Suprapubic skin (tissue), 4 donors: ENCODE results near the gene PITX1. TPM values are rescaled to one million over a fixed set of nuclear protein-coding genes. Genes with fewer than 3 reads are reported as not detected.
"Not testable (repeated sequence)": the region's sequence is repeated elsewhere in the genome, so short reads cannot be mapped to it uniquely, and the experiment has no call there.

Experiments used
- DNase-seq, 2 donors: peaks; one replicate each; pipeline ENCODE4 v3.0.0-alpha.2; 2019; ENCODE audit warnings: low spot score in 2 of 2
- H3K27ac ChIP-seq: fragments of 200-600 bp; sonication (generic); one replicate; pipeline ENCODE4 v1.5.1; 2019
- H3K27me3 ChIP-seq: fragments of 200-600 bp; sonication (generic); one replicate; pipeline ENCODE4 v1.5.1; 2019
- H3K36me3 ChIP-seq: fragments of 200-600 bp; sonication (generic); one replicate; pipeline ENCODE4 v1.5.1; 2019
- H3K4me1 ChIP-seq: fragments of 200-600 bp; sonication (generic); one replicate; pipeline ENCODE4 v1.5.1; 2019
- H3K4me3 ChIP-seq: fragments of 200-600 bp; sonication (generic); one replicate; pipeline ENCODE4 v1.5.1; 2019; ENCODE audit warnings: mild to moderate bottlenecking
- H3K9me3 ChIP-seq: fragments of 200-600 bp; sonication (generic); one replicate; pipeline ENCODE4 v1.5.1; 2019
- EP300 ChIP-seq: sonication (generic); formaldehyde crosslinking; IDR thresholded peaks from one replicate; pipeline ENCODE4 v1.6.1; 2017; ENCODE audit warnings: antibody characterized with exemption
- POLR2A ChIP-seq, 2 donors: fragments of 450-650 bp; IDR thresholded peaks; one replicate each; pipeline ENCODE4 v1.6.1; 2017; ENCODE audit warnings: antibody characterized with exemption in 2 of 2, mild to moderate bottlenecking in 2 of 2, moderate library complexity in 2 of 2
- POLR2AphosphoS5 ChIP-seq, 3 donors: sonication (generic); formaldehyde crosslinking; IDR thresholded peaks; one replicate each; pipeline ENCODE4 v1.6.1; 2017; ENCODE audit warnings: antibody characterized with exemption in 3 of 3
- WGBS: methylation state at CpG from one replicate; pipeline ENCODE4 v1.1.5; 2018; 5-methylcytosine and 5-hydroxymethylcytosine counted together
- total RNA-seq, 4 donors: library from RNA; depleted of rRNA; stranded (reverse); fragments of >200 nt; gene quantifications; one replicate each; pipeline ENCODE4 v1.1.0, GENCODE V29; 2016
- TF ChIP-seq, protein P1 (sequence below), 2 donors: fragments of 200-600 bp in 1 of 2; fragments of 450-650 bp in 1 of 2; sonication (generic) in 1 of 2; IDR thresholded peaks; one replicate each; pipeline ENCODE4 v1.5.1; 2016 to 2019; ENCODE audit warnings: antibody characterized with exemption in 2 of 2, mild to moderate bottlenecking in 1 of 2, moderate library complexity in 1 of 2

PITX1 gene
- total RNA-seq: 1 to 10 TPM in 3 of 4 donors, under 1 TPM in 1; 0.64 to 2.4 (median 1.4) TPM

DNA sequence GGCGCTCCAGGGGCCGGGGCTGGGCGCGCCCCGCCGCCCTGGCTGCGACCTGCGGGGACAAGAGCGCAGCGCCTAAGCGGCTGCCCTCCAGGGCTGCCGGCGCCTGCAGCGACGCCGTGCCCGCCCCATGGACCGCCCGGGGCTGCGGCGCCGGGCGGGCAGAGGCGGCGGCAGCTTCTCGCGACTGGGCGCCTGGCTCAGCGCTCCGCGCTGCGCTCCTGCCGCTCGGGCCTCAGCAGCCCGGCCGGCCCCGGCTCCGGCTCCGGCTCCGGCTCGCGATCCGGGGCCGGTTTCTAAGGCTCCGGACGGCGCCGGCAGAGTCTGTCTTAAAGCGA lies at the start of gene PITX1:
Gene PITX1, minus strand, starts transcription at position 328 of the 335 bp plus-strand sequence. CDS start 347 bp downstream, outside the sequence.
- Histone ChIP-seq H3K27ac (no peak within 1 kb of the TSS), H3K27me3 (peaks cover 100% of the 10 kb centered on the region), H3K36me3 (no peaks in the 10 kb centered on the region)

DNA sequence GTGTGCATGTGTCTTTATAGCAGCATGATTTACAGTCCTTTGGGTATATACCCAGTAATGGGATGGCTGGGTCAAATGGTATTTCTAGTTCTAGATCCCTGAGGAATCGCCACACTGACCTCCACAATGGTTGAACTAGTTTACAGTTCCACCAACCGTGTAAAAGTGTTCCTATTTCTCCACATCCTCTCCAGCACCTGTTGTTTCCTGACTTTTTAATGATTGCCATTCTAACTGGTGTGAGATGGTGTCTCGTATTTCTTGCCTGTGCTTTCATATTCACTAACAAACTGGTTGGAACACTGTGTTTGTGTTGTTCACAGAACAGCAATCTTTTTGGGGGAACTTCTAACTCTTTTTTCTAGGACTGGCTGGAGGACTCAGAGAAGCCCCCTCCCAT lies 49.3 kb upstream of the PITX1 start:
- H3K27ac ChIP-seq, H3K9me3 ChIP-seq, H3K4me3 ChIP-seq, H3K4me1 ChIP-seq, H3K36me3 ChIP-seq, DNase-seq: not testable (repeated sequence)
- WGBS: 86% methylated on average over 3 of the region's 3 CpGs
- H3K27me3 ChIP-seq: peaks cover 19% of the 10 kb centered on the region

More for the DNA sequence above, at the start of gene PITX1:
- TF ChIP-seq POLR2A (IDR thresholded peaks at IDR 0.05) (no peak), POLR2AphosphoS5 (IDR thresholded peaks at IDR 0.05) (no peak), EP300 (no peak)
- TF ChIP-seq, protein P1, sequence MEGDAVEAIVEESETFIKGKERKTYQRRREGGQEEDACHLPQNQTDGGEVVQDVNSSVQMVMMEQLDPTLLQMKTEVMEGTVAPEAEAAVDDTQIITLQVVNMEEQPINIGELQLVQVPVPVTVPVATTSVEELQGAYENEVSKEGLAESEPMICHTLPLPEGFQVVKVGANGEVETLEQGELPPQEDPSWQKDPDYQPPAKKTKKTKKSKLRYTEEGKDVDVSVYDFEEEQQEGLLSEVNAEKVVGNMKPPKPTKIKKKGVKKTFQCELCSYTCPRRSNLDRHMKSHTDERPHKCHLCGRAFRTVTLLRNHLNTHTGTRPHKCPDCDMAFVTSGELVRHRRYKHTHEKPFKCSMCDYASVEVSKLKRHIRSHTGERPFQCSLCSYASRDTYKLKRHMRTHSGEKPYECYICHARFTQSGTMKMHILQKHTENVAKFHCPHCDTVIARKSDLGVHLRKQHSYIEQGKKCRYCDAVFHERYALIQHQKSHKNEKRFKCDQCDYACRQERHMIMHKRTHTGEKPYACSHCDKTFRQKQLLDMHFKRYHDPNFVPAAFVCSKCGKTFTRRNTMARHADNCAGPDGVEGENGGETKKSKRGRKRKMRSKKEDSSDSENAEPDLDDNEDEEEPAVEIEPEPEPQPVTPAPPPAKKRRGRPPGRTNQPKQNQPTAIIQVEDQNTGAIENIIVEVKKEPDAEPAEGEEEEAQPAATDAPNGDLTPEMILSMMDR (IDR thresholded peaks at IDR 0.05): no peak
- DNase-seq: no peak
- H3K4me1 ChIP-seq: peaks cover 39% of the 10 kb centered on the region
- no CpG with 5 or more reads among the region's 49 CpGs for WGBS
- no peaks in the 10 kb centered on the region for H3K9me3 ChIP-seq
- H3K4me3 ChIP-seq: peak within 1 kb of the TSS; percentile 63

DNA sequence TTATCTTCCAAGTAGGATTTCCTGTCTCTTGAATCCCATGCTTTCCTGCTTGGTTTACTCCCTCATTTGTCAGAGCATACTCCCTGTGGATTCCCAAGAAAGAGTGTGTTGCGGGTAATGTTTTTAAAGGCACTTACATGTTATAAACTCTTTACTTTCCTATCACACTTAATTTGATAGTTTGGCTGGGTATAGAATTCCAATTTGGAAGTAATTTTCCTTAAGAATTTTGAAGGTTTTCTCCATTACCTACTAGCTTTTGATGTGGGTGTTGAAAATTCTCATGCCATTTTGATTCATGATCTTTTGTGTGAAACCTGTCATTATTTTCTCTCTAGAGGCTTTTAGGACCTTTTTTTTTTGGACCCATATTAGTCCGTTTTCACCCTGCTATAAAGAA lies 47.2 kb upstream of the PITX1 start:
- Histone ChIP-seq H3K4me1 (no peaks in the 10 kb centered on the region), H3K4me3 (no peak overlapping the region), H3K27me3 (peaks cover 5% of the 10 kb centered on the region), H3K27ac (no peak overlapping the region), H3K36me3 (no peaks in the 10 kb centered on the region), H3K9me3 (no peaks in the 10 kb centered on the region)
- no peak for DNase-seq
- 82% methylated on average over 2 of the region's 2 CpGs for WGBS
- TF ChIP-seq, protein P1 (IDR thresholded peaks at IDR 0.05): no peak
- TF ChIP-seq EP300: no peak
- TF ChIP-seq POLR2AphosphoS5 (IDR thresholded peaks at IDR 0.05): no peak
- no peak for TF ChIP-seq POLR2A (IDR thresholded peaks at IDR 0.05)

DNA sequence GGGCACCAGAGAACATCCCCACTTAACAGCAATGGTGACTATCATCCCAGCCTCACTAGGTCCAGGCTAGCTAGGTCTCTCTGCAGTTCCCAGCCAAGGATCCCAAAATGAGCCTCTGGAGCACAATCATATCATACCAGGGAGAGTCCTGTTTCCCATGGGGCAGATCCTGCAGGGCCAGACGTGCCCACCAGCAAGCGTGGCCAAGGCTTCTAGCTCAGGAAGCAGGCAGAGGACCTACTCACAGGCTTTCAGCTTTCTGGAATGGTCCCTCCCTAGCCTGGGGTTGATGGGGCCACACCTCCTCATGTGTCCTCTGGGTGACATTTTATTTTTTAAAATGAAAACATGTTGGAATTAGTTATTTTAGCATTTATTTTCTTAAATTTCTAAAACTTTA lies 45.7 kb upstream of the PITX1 start:
- no peaks in the 10 kb centered on the region for H3K4me1 ChIP-seq
- H3K36me3 ChIP-seq: no peaks in the 10 kb centered on the region
- H3K27ac ChIP-seq: no peak overlapping the region
- no peak overlapping the region for H3K4me3 ChIP-seq
- no CpG with 5 or more reads among the region's 2 CpGs for WGBS
- H3K9me3 ChIP-seq: no peaks in the 10 kb centered on the region
- TF ChIP-seq POLR2A (IDR thresholded peaks at IDR 0.05): no peak
- TF ChIP-seq EP300: no peak
- no peaks in the 10 kb centered on the region for H3K27me3 ChIP-seq
- peak; percentile 15 to 32 for DNase-seq

DNA sequence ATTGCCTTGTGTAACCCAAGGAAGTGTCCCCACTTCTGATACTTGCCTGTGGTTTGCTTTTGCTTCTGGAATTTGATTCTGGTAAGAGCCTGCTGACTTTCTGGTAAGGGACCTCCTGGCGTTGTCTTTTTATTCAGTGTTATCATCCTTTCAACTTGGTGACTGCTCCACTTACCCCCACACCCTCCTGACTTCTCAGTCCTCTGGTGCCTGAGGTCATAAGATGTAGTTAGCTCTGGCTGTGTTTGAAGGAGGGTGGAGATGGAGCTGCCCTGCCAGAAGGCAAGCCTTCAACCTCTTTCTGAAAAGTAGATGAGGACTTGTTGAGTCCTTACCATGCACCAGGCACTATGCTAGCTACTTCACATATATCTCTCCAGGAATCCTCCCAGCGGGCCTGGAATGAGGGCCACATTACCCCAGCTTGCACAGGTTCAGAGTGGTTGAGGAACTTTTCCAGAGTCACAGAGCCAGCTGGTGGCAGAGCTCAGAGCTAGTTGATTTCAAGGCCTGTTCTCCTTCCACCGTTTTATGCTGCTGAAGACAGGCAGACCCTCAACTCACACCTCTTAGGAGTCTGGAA lies 45.2 kb upstream of the PITX1 start:
- TF ChIP-seq, protein P1 (IDR thresholded peaks at IDR 0.05): no peak
- TF ChIP-seq EP300 (no peak), POLR2AphosphoS5 (IDR thresholded peaks at IDR 0.05) (no peak), POLR2A (IDR thresholded peaks at IDR 0.05) (no peak)
- H3K4me1 ChIP-seq: no peaks in the 10 kb centered on the region
- no peaks in the 10 kb centered on the region for H3K36me3 ChIP-seq
- peak; percentile 3 to 43 for DNase-seq
- 86% methylated on average over 3 of the region's 3 CpGs for WGBS
- no peak overlapping the region for H3K27ac ChIP-seq
- H3K9me3 ChIP-seq: no peaks in the 10 kb centered on the region
- no peaks in the 10 kb centered on the region for H3K27me3 ChIP-seq
- H3K4me3 ChIP-seq: no peak overlapping the region

DNA sequence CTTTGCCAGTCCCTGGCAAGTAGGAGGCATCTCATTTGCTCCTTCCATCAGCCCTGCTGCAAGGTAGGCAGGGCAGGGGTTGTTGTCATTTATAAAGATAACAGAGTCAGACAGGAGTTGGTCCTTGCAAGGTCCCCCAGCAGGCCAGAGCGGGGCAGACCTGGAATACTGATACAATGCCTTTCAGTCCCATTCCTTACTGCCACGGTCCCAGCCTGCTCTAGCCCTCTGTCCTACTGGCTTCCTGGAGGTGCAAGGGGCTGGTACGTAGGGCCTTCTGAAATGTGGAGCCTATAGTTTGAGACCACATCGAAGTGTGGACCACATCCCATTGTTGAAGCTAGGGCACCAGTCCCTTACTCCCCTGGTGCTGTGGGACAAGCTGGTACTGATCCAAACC lies 42.8 kb upstream of the PITX1 start:
- WGBS: 79% methylated on average over 3 of the region's 4 CpGs
- no peak overlapping the region for H3K27ac ChIP-seq

More for the DNA sequence above, 42.8 kb upstream of the PITX1 start:
- DNase-seq: peak; percentile 17 to 48
- no peak for TF ChIP-seq POLR2A (IDR thresholded peaks at IDR 0.05)
- TF ChIP-seq POLR2AphosphoS5 (IDR thresholded peaks at IDR 0.05): no peak
- TF ChIP-seq, protein P1 (IDR thresholded peaks at IDR 0.05): no peak
- TF ChIP-seq EP300: no peak
- no peaks in the 10 kb centered on the region for H3K9me3 ChIP-seq
- peaks cover 5% of the 10 kb centered on the region for H3K4me1 ChIP-seq
- H3K27me3 ChIP-seq: no peaks in the 10 kb centered on the region
- no peaks in the 10 kb centered on the region for H3K36me3 ChIP-seq
- no peak overlapping the region for H3K4me3 ChIP-seq
